WTC11 (cell line): ENCODE results near the gene SLC19A1. TPM values are rescaled to one million over a fixed set of nuclear protein-coding genes. Genes with fewer than 3 reads are reported as not detected.

Experiments used
- ATAC-seq: fragments of 200-7000 bp; cut with Tn5 transposase; 2 replicates; pipeline ENCODE4 v1.10.0; 2021; ENCODE audit warnings: mild to moderate bottlenecking, moderate library complexity
- CTCF ChIA-PET: fragments of 300-600 bp; sonication (Branson Sonifier 250); formaldehyde crosslinking; loops from one replicate; lab custom pipeline; 2021; ENCODE audit warnings: antibody characterized with exemption; lab: Charles Lee
- POLR2A ChIA-PET: fragments of 350-600 bp; sonication (Branson Sonifier 250); formaldehyde crosslinking; loops from one replicate; lab custom pipeline; 2021; ENCODE audit warnings: antibody characterized with exemption; lab: Charles Lee
- DNase-seq: peaks from one replicate; pipeline ENCODE4 v3.0.0; 2021; ENCODE audit warnings: low spot score
- H3K27ac Mint-ChIP-seq: 2 replicates; pipeline ENCODE4 v1.8.0; 2021; ENCODE audit warnings: mixed read lengths
- H3K27me3 Mint-ChIP-seq: 2 replicates; pipeline ENCODE4 v1.8.0; 2021; ENCODE audit warnings: low read depth, mild to moderate bottlenecking, moderate library complexity, mixed read lengths
- H3K36me3 Mint-ChIP-seq: 2 replicates; pipeline ENCODE4 v1.8.0; 2021; ENCODE audit warnings: mixed read lengths
- H3K4me1 Mint-ChIP-seq: 2 replicates; pipeline ENCODE4 v1.8.0; 2022; ENCODE audit warnings: mixed read lengths
- H3K4me3 Mint-ChIP-seq: 2 replicates; pipeline ENCODE4 v1.8.0; 2021; ENCODE audit warnings: mild to moderate bottlenecking, moderate library complexity, mixed read lengths
- H3K9me3 Mint-ChIP-seq: 2 replicates; pipeline ENCODE4 v1.8.0; 2021; ENCODE audit warnings: mixed read lengths
- ETV6 ChIP-seq: sonication (generic); formaldehyde crosslinking; IDR thresholded peaks from 2 replicates; pipeline ENCODE4 v1.8.1; 2022; ENCODE audit warnings: mild to moderate bottlenecking, missing genetic modification reagents
- FOXK1 ChIP-seq: sonication (generic); formaldehyde crosslinking; IDR thresholded peaks from 2 replicates; pipeline ENCODE4 v1.8.0; 2022; ENCODE audit warnings: mild to moderate bottlenecking, moderate library complexity, missing genetic modification reagents
- FOXP1 ChIP-seq: sonication (generic); formaldehyde crosslinking; IDR thresholded peaks from 2 replicates; pipeline ENCODE4 v1.8.0; 2022; ENCODE audit warnings: missing genetic modification reagents, mild to moderate bottlenecking, moderate library complexity, borderline replicate concordance
- GTF2I ChIP-seq: fragments of 250-450 bp; sonication (Bioruptor Pico); conservative IDR thresholded peaks from 2 replicates; pipeline ENCODE4 v1.4.0; 2021; ENCODE audit warnings: mild to moderate bottlenecking
- NR3C1 ChIP-seq: sonication (generic); formaldehyde crosslinking; conservative IDR thresholded peaks from 2 replicates; pipeline ENCODE4 v1.8.1; 2023; ENCODE audit warnings: low read depth, mild to moderate bottlenecking, missing genetic modification reagents
- SP1 ChIP-seq: sonication (generic); formaldehyde crosslinking; conservative IDR thresholded peaks from 2 replicates; pipeline ENCODE4 v1.8.1; 2022; ENCODE audit warnings: missing genetic modification reagents
- ZNF416 ChIP-seq: fragments of 250-450 bp; sonication (Bioruptor Pico); IDR thresholded peaks from 2 replicates; pipeline ENCODE4 v1.9.0; 2021; ENCODE audit warnings: mild to moderate bottlenecking, inconsistent platforms
- total RNA-seq: library from RNA; stranded (reverse); gene quantifications from 3 replicates; pipeline ENCODE4 v1.2.3, GENCODE V29; 2021
- TF ChIP-seq, protein P1 (sequence below): fragments of 250-450 bp; sonication (Bioruptor Pico); IDR thresholded peaks from 2 replicates; pipeline ENCODE4 v1.9.0; 2021; ENCODE audit warnings: mild to moderate bottlenecking, borderline replicate concordance
- TF ChIP-seq, protein P2 (sequence below): sonication (generic); formaldehyde crosslinking; IDR thresholded peaks from 2 replicates; pipeline ENCODE4 v1.8.1; 2023; ENCODE audit warnings: mild to moderate bottlenecking, missing genetic modification reagents, borderline replicate concordance
- TF ChIP-seq, protein P3 (sequence below): sonication (generic); formaldehyde crosslinking; IDR thresholded peaks from 2 replicates; pipeline ENCODE4 v1.8.1; 2022; ENCODE audit warnings: mild to moderate bottlenecking, moderate library complexity, missing genetic modification reagents
- TF ChIP-seq, protein P4 (sequence below): sonication (generic); formaldehyde crosslinking; IDR thresholded peaks from 2 replicates; pipeline ENCODE4 v1.8.1; 2023; ENCODE audit warnings: mild to moderate bottlenecking, missing genetic modification reagents, moderate library complexity
- TF ChIP-seq, protein P5 (sequence below): sonication (generic); formaldehyde crosslinking; IDR thresholded peaks from 2 replicates; pipeline ENCODE4 v1.8.0; 2022; ENCODE audit warnings: mild to moderate bottlenecking, missing genetic modification reagents
- TF ChIP-seq, protein P6 (sequence below): sonication (generic); formaldehyde crosslinking; IDR thresholded peaks from 2 replicates; pipeline ENCODE4 v1.8.0; 2023; ENCODE audit warnings: mild to moderate bottlenecking, missing genetic modification reagents
- TF ChIP-seq, protein P7 (sequence below): sonication (generic); formaldehyde crosslinking; IDR thresholded peaks from 2 replicates; pipeline ENCODE4 v1.8.1; 2023; ENCODE audit warnings: mild to moderate bottlenecking, moderate library complexity, missing genetic modification reagents
- TF ChIP-seq, protein P8 (sequence below): sonication (generic); formaldehyde crosslinking; IDR thresholded peaks from 2 replicates; pipeline ENCODE4 v1.8.1; 2022; ENCODE audit warnings: mild to moderate bottlenecking, missing genetic modification reagents, moderate library complexity, borderline replicate concordance

SLC19A1 gene
- total RNA-seq, 1 experiment from 2014 or later, result 29.8 TPM

DNA sequence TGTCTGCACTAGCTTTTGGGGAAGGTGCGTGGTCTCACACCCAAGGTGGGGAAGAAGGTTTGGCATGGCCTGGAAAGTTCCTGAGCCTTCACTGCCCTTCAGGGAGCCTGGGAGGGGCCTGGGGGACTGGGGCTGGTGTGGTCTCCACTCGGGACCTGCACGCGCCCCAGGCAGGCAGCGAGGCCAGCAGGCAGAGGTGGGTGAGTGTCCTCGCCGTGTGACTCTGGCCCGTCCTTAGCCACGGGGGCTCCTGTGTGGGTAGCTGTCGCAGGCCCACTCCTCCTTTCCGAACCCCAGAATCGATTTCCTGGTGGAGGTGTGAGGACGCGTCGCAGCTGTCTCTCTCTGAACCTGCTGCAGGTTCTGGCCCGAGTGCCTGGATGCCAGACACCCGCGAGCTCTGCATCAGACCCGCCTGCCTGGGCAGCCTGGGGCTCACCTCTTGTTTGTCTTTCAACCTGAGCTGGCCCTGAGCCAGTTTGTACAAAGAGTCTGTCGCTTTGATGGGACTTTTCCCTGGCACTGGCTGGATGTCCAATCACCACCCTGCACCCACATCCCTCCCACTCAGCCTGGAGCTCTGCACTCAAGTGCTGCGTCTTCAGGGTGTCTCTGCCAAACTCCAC lies 36.0 kb upstream of the SLC19A1 start (continued):
- TF ChIP-seq, protein P1, sequence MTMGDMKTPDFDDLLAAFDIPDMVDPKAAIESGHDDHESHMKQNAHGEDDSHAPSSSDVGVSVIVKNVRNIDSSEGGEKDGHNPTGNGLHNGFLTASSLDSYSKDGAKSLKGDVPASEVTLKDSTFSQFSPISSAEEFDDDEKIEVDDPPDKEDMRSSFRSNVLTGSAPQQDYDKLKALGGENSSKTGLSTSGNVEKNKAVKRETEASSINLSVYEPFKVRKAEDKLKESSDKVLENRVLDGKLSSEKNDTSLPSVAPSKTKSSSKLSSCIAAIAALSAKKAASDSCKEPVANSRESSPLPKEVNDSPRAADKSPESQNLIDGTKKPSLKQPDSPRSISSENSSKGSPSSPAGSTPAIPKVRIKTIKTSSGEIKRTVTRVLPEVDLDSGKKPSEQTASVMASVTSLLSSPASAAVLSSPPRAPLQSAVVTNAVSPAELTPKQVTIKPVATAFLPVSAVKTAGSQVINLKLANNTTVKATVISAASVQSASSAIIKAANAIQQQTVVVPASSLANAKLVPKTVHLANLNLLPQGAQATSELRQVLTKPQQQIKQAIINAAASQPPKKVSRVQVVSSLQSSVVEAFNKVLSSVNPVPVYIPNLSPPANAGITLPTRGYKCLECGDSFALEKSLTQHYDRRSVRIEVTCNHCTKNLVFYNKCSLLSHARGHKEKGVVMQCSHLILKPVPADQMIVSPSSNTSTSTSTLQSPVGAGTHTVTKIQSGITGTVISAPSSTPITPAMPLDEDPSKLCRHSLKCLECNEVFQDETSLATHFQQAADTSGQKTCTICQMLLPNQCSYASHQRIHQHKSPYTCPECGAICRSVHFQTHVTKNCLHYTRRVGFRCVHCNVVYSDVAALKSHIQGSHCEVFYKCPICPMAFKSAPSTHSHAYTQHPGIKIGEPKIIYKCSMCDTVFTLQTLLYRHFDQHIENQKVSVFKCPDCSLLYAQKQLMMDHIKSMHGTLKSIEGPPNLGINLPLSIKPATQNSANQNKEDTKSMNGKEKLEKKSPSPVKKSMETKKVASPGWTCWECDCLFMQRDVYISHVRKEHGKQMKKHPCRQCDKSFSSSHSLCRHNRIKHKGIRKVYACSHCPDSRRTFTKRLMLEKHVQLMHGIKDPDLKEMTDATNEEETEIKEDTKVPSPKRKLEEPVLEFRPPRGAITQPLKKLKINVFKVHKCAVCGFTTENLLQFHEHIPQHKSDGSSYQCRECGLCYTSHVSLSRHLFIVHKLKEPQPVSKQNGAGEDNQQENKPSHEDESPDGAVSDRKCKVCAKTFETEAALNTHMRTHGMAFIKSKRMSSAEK (CRISPR knock-in tag), result no peak
- TF ChIP-seq FOXK1 (CRISPR knock-in tag), result no peak
- TF ChIP-seq FOXP1 (CRISPR knock-in tag), result no peak
- TF ChIP-seq, protein P2, sequence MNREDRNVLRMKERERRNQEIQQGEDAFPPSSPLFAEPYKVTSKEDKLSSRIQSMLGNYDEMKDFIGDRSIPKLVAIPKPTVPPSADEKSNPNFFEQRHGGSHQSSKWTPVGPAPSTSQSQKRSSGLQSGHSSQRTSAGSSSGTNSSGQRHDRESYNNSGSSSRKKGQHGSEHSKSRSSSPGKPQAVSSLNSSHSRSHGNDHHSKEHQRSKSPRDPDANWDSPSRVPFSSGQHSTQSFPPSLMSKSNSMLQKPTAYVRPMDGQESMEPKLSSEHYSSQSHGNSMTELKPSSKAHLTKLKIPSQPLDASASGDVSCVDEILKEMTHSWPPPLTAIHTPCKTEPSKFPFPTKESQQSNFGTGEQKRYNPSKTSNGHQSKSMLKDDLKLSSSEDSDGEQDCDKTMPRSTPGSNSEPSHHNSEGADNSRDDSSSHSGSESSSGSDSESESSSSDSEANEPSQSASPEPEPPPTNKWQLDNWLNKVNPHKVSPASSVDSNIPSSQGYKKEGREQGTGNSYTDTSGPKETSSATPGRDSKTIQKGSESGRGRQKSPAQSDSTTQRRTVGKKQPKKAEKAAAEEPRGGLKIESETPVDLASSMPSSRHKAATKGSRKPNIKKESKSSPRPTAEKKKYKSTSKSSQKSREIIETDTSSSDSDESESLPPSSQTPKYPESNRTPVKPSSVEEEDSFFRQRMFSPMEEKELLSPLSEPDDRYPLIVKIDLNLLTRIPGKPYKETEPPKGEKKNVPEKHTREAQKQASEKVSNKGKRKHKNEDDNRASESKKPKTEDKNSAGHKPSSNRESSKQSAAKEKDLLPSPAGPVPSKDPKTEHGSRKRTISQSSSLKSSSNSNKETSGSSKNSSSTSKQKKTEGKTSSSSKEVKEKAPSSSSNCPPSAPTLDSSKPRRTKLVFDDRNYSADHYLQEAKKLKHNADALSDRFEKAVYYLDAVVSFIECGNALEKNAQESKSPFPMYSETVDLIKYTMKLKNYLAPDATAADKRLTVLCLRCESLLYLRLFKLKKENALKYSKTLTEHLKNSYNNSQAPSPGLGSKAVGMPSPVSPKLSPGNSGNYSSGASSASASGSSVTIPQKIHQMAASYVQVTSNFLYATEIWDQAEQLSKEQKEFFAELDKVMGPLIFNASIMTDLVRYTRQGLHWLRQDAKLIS (CRISPR knock-in tag), result no peak
- TF ChIP-seq, protein P3, sequence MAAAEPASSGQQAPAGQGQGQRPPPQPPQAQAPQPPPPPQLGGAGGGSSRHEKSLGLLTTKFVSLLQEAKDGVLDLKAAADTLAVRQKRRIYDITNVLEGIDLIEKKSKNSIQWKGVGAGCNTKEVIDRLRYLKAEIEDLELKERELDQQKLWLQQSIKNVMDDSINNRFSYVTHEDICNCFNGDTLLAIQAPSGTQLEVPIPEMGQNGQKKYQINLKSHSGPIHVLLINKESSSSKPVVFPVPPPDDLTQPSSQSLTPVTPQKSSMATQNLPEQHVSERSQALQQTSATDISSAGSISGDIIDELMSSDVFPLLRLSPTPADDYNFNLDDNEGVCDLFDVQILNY, result no peak
- TF ChIP-seq, protein P4, sequence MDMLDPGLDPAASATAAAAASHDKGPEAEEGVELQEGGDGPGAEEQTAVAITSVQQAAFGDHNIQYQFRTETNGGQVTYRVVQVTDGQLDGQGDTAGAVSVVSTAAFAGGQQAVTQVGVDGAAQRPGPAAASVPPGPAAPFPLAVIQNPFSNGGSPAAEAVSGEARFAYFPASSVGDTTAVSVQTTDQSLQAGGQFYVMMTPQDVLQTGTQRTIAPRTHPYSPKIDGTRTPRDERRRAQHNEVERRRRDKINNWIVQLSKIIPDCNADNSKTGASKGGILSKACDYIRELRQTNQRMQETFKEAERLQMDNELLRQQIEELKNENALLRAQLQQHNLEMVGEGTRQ (CRISPR knock-in tag), result no peak

DNA sequence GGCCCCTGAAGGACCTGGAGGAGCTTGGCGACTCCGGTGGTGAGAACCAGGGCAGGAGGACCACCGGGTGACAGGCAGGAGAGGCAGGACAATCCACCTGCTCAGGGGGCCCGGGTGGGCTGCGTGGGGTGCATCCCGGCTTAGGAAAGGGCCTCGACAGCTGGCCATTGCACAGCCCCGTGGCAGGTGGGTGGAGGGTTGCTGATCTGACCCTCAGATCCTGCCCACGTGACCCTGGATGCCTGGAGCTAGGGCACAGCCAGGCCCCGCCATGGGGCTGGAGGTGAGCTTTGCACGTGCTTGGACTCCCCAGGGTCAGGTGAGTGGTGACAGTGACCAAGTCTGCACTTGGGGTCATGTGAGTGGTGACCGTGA lies 35.5 kb upstream of the SLC19A1 start:
- ChIA-PET POLR2A (no interaction called here), CTCF (interaction anchor here (6.4 kb wide), 1 partner anchor 22 kb away, joined by 41 read pairs; no protein-coding TSS in a partner anchor)
- no peak for TF ChIP-seq ETV6 (CRISPR knock-in tag)
- no peak for TF ChIP-seq SP1 (CRISPR knock-in tag)
- TF ChIP-seq, protein P3, result no peak
- TF ChIP-seq, protein P5, sequence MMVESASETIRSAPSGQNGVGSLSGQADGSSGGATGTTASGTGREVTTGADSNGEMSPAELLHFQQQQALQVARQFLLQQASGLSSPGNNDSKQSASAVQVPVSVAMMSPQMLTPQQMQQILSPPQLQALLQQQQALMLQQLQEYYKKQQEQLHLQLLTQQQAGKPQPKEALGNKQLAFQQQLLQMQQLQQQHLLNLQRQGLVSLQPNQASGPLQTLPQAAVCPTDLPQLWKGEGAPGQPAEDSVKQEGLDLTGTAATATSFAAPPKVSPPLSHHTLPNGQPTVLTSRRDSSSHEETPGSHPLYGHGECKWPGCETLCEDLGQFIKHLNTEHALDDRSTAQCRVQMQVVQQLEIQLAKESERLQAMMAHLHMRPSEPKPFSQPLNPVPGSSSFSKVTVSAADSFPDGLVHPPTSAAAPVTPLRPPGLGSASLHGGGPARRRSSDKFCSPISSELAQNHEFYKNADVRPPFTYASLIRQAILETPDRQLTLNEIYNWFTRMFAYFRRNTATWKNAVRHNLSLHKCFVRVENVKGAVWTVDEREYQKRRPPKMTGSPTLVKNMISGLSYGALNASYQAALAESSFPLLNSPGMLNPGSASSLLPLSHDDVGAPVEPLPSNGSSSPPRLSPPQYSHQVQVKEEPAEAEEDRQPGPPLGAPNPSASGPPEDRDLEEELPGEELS (CRISPR knock-in tag), result no peak
- TF ChIP-seq, protein P6, sequence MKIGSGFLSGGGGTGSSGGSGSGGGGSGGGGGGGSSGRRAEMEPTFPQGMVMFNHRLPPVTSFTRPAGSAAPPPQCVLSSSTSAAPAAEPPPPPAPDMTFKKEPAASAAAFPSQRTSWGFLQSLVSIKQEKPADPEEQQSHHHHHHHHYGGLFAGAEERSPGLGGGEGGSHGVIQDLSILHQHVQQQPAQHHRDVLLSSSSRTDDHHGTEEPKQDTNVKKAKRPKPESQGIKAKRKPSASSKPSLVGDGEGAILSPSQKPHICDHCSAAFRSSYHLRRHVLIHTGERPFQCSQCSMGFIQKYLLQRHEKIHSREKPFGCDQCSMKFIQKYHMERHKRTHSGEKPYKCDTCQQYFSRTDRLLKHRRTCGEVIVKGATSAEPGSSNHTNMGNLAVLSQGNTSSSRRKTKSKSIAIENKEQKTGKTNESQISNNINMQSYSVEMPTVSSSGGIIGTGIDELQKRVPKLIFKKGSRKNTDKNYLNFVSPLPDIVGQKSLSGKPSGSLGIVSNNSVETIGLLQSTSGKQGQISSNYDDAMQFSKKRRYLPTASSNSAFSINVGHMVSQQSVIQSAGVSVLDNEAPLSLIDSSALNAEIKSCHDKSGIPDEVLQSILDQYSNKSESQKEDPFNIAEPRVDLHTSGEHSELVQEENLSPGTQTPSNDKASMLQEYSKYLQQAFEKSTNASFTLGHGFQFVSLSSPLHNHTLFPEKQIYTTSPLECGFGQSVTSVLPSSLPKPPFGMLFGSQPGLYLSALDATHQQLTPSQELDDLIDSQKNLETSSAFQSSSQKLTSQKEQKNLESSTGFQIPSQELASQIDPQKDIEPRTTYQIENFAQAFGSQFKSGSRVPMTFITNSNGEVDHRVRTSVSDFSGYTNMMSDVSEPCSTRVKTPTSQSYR (CRISPR knock-in tag), result no peak
- no peak for TF ChIP-seq NR3C1 (CRISPR knock-in tag)
- TF ChIP-seq, protein P7, sequence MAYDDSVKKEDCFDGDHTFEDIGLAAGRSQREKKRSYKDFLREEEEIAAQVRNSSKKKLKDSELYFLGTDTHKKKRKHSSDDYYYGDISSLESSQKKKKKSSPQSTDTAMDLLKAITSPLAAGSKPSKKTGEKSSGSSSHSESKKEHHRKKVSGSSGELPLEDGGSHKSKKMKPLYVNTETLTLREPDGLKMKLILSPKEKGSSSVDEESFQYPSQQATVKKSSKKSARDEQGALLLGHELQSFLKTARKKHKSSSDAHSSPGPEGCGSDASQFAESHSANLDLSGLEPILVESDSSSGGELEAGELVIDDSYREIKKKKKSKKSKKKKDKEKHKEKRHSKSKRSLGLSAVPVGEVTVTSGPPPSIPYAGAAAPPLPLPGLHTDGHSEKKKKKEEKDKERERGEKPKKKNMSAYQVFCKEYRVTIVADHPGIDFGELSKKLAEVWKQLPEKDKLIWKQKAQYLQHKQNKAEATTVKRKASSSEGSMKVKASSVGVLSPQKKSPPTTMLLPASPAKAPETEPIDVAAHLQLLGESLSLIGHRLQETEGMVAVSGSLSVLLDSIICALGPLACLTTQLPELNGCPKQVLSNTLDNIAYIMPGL (CRISPR knock-in tag), result no peak
- TF ChIP-seq GTF2I (CRISPR knock-in tag), result no peak
- TF ChIP-seq, protein P8, sequence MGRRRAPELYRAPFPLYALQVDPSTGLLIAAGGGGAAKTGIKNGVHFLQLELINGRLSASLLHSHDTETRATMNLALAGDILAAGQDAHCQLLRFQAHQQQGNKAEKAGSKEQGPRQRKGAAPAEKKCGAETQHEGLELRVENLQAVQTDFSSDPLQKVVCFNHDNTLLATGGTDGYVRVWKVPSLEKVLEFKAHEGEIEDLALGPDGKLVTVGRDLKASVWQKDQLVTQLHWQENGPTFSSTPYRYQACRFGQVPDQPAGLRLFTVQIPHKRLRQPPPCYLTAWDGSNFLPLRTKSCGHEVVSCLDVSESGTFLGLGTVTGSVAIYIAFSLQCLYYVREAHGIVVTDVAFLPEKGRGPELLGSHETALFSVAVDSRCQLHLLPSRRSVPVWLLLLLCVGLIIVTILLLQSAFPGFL, result no peak
- no peak for TF ChIP-seq ZNF416 (CRISPR knock-in tag)

More for the DNA sequence above, 35.5 kb upstream of the SLC19A1 start:
- DNase-seq (peak; percentile 10), ATAC-seq (no peak)
- Mint-ChIP-seq H3K4me1 (no peaks in the 10 kb centered on the region), H3K9me3 (peaks cover 6% of the 10 kb centered on the region), H3K27ac (no peak overlapping the region), H3K4me3 (no peak overlapping the region), H3K36me3 (no peaks in the 10 kb centered on the region), H3K27me3 (peaks cover 4% of the 10 kb centered on the region)
